Inflammatory macrophage treated with lipopolysaccharide for 4 hours (primary cell): Measurements from ENCODE around the gene MON1A.
"Not testable (repeated sequence)": the region's sequence is repeated elsewhere in the genome, so short reads cannot be mapped to it uniquely, and the experiment has no call there.

Experiments used
- DNase-seq: peaks from one replicate; pipeline ENCODE4 v3.0.0-alpha.2; 2020

Gene MON1A

DNA sequence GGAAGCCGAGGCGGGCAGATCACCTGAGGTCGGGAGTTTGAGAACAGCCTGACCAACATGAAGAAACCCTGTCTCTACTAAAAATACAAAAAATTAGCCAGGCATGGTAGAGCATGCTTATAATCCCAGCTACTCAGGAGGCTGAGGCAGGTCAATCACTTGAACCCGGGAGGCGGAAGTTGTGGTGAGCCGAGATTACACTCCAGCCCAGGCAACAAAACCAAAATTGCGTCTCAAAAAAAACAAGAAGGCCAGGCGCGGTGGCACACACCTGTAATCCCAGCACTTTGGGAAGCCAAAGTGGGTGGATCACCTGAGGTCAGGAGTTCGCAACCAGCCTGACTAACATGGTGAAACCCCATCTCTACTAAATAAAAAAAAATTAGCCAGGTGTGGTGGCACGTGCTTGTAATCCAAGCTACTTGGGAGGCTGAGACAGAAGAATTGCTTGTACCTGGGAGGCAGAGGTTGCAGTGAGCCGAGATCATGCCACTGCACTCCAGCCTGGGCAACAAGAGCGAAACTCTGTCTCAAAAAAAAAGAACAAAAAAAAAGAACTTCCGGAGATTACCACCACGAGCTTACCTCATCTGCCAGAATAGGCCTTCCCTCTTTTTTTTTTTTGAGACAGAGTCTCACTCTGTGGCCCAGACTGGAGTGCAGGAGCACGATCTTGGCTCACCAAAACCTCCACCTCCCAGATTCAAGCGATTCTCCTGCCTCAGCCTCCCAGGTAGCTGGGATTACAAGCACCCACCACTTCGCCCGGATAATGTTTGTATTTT, 11.6 kb downstream of the MON1A start:
- peak; percentile 72 for DNase-seq

DNA sequence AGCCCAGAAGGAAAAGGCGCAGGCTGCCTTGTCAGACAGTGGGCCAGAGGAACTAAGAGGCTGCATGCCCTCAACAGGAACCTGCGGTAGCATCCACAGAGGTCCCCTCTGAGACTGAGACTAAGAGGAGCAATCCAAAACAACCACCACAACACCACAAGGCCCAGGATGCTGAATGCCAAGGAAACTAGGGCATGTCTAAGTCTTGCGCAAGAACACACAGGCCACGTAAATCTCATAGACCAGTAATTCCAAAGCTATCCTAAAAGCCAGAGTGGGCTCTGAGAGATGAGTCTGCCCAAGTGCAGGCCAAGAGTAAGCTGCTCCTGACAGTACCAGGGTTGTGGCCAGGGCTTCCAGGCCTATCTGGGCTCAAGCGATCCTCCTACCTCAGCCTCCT, 12.9 kb downstream of the MON1A start:
- DNase-seq: no peak

DNA sequence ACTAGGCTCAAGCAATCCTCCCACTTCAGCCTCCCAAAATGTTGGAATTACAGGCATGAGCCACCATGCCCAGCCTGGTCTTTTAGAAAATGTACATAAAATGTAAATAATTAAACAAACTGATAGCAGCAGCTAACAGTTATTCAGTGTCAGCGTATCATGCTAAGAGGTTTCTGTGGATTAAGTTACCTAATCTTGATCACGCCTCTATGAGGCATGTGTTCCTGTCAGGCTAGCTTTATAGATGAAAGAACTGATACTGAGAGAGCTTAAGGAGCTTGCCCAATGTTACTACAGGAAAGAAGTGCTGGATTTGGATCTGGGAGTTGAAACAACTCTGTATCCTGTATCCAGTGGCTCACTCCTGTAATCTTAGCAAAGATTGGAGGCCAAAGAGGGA, 14.7 kb downstream of the MON1A start:
- DNase-seq: peak; percentile 44

DNA sequence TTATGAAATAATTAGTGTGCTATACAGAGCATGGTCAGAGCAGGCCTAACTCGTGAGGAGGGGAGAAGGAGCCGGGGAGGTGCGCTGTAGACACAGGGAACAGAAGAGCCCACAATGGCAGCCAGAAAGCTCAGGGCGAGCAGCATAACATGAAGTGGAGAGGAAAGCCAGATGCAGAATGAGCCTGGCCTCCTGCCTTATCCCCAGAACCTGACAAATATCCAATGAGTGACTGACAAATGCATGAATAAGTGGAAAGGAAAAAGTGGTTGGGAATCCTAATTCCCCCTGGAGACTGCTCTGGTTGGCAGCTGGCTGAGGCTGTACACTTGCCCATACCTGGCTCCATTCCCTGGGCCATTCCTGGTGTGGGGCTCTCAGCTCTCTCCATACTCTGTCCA, 16.7 kb downstream of the MON1A start:
- DNase-seq: no peak

DNA sequence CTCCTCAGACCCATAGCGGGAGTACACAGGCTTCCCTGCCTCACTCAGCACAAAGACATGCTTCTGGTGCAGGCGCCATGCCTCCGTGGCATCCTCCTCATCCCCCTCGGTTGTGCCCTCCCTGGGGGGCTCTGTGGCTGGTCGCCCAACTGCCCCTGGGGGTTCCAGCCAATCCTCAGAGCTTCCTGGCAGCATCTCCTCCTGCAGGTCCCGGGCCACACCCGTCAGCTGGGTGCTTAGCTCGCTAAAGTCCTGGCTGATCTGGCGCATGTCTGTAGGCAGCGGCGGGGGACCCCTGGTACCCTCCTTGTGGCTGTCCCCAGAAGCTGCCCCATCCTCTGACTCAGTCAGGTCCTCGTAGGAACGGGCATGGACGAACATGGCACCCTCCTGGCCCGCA, 18.0 kb downstream of the MON1A start:
- no peak for DNase-seq

DNA sequence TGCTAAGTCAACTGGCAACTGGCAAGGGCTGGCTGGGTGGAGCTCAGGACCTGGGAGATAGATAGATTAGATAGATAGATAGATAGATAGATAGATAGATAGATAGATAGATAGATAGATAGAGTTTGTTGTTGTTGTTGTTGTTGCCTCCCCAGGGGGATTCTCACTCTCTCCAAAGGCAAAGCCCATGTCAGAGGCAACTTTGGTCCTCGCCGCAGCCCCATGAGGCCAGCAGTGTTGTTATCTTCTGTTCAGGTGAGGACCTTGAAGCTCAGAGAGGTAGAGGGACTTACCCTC, 18.5 kb downstream of the MON1A start:
- no peak for DNase-seq

DNA sequence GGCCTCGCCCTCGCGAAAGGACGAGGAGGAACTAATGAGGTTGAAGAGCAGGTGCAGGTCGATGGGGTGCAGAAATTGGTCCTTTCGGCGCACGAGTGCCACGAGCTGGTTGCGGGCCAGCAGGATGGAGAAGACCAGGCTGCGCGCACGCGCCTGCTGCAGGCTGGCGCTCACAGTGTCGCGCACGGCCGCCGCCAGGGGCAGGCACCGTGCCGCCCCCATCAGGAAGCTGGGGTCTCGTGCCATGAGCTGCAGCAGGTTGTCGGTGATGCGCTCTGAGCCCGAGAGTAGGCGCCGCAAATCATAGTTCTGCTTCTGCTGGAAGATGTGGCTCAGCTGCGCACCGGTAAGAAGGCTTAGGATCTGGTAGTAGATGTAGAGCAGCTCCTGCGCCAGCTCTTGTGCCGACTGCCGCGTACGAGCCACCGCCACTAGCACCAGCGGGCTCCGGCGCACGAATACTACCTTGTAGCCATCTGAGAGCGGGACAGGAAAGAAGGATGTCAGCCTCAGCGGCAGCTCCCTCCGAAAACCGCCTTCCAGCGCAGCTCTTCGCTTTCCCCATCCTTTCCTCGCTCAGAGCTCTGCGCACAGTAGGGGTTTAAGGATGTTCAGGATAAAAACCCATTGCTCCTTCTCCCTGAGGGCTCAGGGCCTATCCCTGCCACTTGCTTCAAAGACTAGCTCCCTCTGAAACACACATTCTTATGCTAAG, 19.0 kb downstream of the MON1A start:
- no peak for DNase-seq

DNA sequence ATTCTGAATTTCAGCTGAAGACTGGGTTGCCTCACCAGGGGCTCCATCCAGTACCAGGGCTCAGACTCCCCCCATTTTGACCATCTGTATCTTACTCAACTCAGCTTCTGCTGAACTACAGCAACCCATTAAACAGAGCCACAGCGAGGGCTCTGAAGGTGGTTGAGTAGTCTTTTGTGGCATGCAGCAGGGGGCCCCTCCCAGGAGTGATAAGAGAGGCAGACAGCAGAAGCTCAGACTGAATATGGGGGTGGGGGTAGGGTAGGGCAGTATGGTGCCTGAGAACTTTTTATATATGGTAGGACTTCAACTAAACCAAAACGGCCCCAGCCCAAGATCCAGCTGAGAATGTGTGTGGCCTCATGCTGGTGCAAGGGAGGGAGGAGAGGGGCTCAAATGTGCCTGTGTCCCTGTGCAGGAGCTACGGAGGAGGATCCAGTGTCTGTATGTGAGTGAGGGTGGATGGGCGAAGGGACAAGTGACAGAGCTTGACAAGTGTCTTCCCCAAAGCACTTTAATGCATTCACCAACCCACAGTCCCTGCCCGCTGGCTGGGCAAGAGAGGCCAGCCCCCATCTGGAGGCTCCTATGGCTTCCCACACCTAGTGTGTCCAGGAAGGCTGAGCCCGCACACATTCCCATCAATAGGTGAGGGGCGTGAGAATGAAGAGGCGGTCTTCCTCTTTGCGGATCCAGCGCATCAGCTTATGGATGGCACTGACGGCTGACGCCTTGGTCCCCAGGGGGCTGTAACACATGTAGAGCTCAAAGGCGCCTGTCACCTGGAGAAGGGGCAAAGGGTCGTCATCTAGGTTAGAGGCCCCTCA, 21.0 kb downstream of the MON1A start:
- DNase-seq: no peak

DNA sequence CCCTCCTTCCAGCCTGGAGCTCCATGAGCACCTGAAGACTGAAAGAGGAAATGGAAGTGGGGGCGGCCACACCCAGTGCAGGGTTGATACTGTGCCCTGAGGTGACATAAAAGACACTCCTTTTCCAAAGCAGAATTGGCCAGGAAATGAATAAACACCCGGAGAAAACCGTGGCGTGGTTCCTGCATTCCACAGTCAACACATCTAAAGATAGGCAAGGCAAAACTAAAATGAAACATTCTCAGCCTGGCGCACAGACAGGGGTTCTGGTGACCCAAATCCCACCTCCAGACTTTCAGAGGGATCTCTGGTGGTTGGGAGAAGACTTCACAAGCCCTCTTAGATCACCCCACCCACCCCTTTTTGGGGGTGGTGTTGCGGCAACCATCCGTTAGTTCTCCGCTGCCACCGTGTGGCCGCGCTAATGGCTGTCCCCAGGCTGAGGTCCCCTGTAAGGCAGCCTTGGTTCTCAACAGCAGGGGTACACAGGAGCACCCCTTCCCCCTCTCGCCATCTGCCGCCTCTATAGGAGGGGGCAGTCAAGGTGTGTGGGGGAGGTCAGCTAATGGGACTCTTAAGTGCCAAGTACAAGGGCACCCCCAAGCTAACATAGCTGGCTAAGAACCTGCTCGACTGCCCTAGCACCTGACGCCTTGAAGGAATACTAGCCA, 23.4 kb downstream of the MON1A start:
- DNase-seq: peak; percentile 65

DNA sequence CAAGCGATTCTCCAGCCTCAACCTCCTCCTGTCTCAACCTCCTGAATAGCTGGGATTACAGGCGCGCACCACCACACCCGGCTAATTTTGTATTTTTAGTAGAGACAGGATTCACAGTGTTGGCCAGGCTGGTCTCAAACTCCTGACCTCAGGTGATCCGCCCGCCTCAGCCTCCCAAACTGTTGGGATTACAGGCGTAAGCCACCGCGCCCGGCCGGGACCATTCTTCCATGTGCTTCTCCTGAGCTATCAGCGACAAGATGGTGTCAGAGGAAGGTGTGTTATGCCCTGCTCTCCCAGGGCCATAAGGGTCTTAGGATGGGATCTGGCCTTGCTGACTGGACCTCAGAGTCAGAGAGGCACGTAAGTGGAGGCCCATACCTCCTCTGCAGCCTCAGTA, 25.2 kb downstream of the MON1A start:
- not testable (repeated sequence) for DNase-seq

DNA sequence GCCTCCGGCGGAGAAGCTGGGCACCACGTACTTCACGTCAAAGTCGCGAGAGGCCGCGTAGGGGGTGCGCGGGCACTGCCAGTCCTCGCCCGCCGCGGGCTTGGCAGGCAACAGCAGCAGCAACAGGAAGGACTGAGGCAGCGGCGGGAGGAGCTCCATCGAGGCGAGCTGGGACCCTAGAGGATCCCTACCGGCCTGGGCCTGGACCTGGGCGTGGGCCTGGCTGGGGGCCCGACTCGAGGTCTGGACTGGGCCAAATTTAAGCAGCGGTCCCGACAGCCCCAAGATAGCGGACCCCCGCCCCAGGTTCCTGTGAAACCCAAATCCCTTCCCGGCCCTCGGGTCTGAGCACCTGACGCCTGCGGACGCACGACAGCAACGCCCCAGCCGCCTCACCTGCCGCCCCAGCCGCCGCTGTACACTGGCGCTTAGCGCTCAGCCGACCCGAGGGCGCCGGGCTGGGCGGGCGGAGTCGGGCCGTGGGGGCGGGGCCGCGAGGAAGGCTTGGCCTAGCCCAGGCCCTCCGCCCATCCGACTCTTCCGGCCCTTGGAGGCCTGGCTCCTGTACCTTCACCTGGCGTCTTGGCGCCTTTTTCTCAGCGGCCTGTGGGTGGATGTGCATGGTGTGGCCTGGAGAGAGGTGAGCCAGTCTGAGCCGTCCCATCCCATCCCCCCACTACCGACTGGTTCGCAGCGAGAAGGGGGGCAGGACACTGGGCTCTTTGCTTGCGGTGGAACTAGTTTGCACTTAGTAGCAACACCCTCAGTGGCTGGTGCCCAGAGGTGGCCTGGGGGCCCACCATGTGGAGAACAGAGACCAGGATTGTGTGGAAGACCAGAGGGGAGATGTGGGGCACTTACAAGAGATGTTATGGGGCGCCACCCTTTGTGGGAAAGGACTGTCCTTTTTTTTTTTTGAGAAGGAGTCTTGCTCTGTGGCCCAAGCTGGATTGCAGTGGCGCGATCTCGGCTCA, 25.9 kb downstream of the MON1A start, which contains the start of gene MST1R:
Gene MST1R, minus strand, starts transcription at position 423 of the 974 bp plus-strand sequence. Its CDS starts 264 bp downstream, at position 159.
- peak; percentile 52 for DNase-seq

DNA sequence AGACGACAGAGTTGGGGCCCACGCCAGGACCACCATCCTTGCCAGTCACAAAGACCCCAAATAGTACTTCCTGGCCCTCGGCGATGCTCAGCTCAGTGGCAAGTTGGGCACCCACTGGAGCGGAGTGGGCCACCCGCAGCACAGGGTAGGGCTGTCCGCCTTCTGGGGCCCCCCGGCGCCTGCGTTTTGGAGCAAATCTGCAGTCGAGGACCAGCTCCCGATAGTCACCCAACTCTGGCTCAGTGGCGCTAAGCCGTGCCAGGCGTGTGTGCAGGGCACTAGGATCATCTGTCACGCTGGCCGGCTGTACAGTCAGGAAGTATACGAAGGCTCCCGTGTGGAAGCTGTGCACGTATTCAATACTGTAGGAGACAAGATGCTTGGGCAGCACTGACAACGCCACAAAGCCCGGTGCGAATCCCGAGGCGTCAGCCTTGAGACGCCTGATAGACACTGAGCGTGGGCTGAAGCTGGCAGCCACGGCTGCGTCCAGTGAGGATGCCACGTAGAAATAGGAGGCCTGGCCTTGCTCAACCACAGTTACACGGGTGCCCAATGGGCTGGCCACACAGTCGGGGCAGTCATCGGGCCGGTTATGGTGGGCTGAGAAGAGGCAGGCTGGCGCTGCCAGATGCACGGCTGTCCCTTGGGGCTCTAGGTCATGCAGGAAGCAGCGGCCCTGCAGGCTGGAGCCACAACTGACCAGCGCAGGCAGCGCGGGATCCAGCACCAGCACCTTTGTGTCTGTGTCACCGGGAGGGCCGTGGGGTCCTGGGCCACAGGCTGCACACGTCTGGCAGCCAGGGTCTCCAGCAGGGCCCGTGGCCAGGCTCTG, 26.9 kb downstream of the MON1A start:
- DNase-seq: no peak

DNA sequence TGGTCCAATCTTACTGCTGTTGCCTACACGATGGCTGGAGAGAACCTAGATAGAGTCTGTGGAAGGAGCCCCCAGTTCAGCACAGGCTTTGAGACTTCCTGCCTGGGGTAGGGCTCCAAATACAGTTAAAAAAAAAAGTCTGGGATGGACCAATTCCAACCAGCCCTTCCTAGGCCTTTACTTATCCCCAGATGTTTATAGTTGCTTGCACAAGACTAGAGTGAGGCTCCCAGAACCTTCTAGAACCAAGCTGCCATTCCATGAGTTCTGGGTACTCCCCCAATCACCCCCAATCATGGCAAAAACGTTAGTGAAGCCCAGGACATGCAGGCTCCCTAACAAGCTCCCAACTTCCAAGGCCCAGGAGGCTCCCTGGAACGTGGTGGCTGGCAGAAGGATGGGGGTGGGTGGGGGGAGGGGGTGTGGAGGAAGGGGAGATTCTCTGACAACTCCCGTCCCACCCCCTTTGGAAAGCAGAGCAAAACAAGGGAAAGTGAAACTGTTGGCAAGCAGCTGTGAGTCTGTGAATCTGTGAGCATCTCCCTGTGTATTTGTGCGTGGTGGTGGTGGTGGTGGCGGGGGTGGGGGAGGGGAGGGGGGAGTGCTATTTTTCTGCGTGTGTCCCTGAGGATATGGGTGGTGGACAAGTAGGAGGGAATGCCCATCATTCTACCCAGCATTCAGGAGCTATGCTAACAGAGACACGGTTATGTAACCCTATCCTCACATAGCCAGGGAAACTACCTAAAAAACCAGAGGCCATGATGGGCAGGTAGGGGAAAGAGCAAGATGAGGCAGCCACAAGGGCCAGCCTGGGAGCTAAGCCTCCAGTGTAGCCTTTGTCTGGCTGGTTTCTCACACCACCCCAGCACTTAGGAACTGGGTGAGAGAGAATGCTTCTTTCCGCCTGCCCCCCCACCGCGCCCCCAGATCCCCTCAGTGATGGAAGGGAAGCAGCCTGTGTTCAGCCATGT, 28.0 kb downstream of the MON1A start:
- DNase-seq: no peak

DNA sequence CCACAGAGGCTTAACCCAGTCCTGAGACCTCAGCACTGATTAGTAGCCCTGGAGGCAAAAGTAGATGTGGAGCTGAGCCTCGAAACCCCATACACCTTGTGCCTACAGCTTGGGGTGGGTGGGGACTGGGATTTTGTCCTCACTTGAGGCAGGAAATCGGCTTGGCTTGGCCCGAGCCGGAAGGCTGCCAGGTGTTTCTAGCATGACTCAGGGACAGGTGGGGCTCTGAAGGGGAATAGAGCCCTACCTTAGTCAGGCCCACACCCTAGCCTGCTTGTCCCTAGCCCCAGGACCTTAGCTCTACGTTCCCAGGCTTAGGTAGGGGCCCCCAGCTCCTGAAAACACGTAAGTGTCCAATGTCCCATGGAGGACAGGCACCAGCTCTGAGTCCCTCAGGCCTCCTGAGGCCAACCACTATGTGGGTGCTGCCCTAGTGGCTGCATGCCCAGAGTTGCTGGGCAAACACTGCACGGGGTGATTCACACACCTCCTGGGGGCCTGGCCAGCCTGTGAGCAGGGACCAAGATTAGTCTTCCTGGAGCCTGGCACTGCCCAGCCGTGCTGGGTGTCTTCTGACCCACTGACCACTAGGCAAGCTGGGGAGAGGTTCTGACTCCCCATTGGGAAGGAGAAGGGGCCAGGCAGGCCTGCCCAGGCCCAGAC, 29.0 kb downstream of the MON1A start:
- no peak for DNase-seq

DNA sequence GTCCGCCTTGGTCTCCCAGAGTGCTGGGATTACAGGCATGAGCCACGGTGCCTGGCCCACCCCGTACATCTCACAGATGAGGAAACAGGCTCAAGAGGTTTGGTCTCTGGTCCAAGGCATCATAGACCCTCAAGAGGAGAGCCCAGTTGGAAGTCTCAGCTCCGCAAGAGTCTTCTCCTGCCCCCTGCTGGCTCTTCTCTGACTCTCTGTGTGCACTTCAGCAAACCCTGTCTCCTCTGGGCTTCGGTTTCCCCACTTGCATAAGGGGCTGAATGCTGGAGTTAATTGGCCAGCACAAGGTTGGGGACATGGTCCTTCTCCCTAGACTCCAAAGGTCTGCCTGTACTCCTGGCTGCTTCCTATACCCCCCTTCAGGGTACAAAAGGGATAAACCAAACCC, 29.8 kb downstream of the MON1A start:
- DNase-seq: no peak

DNA sequence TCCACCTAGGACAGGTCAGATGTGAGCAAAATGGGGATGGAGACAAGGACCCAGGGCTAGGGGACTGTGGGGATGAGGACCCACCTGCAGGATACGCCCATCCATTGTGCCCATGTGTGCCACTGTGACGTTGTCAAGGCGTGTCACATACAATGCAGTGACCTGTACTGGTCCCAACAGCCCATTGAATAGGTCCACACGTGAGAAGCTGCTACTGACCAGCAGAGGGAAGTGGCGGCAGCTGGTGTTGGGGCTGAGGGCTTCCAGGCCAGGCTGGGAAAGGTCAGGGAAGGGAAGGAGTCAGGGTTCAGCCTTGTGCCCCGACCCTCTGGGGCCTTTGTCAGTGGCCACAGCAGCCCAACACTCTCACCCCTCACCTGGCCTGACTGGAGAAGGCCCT, 30.6 kb downstream of the MON1A start:
- DNase-seq: no peak

DNA sequence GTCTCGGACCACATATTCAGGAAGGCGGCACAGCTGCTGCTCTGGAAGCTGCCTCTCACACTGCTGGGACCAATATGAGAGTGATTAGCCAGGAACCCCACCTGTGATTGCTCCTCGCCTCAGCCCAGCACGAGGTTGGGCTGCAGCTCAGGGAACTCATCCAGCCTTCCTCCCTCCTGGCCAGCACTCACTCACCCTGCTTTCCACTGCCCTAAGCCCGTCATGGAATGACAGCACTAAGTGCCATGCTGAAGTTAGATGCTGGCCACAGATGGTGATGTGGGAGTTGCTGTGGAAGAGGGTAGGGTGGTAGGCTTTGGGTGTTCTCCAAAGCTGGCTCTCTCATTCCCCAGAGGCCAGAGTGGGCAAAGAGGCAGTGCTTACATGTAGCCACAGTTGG, 33.3 kb downstream of the MON1A start:
- no peak for DNase-seq

DNA sequence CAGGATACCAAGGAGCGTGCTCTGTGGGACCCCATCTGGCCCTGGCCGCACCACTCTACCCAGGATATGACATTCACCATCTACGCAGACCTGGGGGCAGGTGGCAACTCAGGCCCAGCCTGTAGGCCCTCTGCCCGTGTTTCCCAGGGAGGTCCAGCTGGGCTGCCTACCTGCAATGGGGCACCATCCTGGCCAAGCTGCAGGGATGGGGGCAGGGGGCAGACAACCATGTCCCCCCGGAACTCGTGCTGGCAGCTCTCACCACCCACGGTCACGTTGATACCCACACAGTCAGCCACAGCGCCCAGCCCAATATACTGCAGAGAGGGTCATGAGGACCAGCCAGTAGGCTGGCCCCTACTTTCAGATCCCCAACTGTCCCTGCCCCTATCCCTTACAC, 33.8 kb downstream of the MON1A start:
- no peak for DNase-seq

DNA sequence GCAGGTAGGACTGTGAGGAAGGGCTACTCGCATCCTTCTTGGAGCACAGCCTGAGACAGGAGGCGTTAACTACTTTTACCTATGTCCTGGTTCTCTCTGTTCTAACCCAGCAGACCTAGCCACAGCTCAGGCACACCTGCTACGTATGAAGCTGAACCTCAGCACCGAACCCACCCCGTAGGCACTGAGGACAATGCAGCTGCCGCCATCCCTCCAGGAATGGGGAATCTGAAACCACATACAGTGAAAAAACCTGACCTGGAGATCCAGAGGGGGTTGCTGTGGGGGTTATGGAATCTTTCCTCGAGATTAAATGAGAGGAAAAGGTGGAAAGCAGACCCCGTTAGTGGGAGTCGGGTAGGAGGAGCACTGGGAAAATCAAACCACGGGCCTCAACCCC, 40.3 kb downstream of the MON1A start:
- no peak for DNase-seq
